Naive B cell (primary cell): ENCODE measurements around the gene GPAT2. TPM values are rescaled to one million over a fixed set of nuclear protein-coding genes. Genes with fewer than 3 reads are reported as not detected.
"Not testable (repeated sequence)": the region's sequence is repeated elsewhere in the genome, so short reads cannot be mapped to it uniquely, and the experiment has no call there.

ENCODE experiments used
- ATAC-seq, 2 donors: fragments of 150-1000 bp; cut with Tn5 transposase; 2 replicates each; pipeline ENCODE4 v1.10.0; 2021; ENCODE audit warnings: low read depth in 2 of 2, mild to moderate bottlenecking in 2 of 2, moderate library complexity in 2 of 2
- DNase-seq: peaks from one replicate; pipeline ENCODE4 v3.0.0; 2022
- H3K27ac Mint-ChIP-seq, 6 donors: one replicate each; pipeline ENCODE4 v1.8.0; 2020 to 2022; ENCODE audit warnings: mild to moderate bottlenecking in 6 of 6, mixed read lengths in 6 of 6, moderate library complexity in 5 of 6, inconsistent platforms in 2 of 6
- H3K27me3 Mint-ChIP-seq, 3 donors: one replicate each; pipeline ENCODE4 v1.8.0; 2021 to 2022; ENCODE audit warnings: mixed read lengths in 3 of 3, mild to moderate bottlenecking in 1 of 3
- H3K36me3 Mint-ChIP-seq, 2 donors: one replicate each; pipeline ENCODE4 v1.8.0; 2020 to 2022; ENCODE audit warnings: mixed read lengths in 2 of 2, inconsistent platforms in 1 of 2, mild to moderate bottlenecking in 1 of 2
- H3K4me1 Mint-ChIP-seq, 3 donors: one replicate each; pipeline ENCODE4 v1.8.0; 2020 to 2022; ENCODE audit warnings: mixed read lengths in 3 of 3, inconsistent platforms in 1 of 3, mild to moderate bottlenecking in 1 of 3, moderate library complexity in 1 of 3
- H3K4me3 Mint-ChIP-seq, 8 donors: one replicate each; pipeline ENCODE4 v1.8.0; 2020 to 2022; ENCODE audit warnings: mild to moderate bottlenecking in 8 of 8, mixed read lengths in 8 of 8, moderate library complexity in 8 of 8, inconsistent platforms in 2 of 8
- H3K9me3 Mint-ChIP-seq, 7 donors: one replicate each; pipeline ENCODE4 v1.8.0; 2020 to 2022; ENCODE audit warnings: mixed read lengths in 7 of 7, mild to moderate bottlenecking in 5 of 7, inconsistent platforms in 2 of 7, moderate library complexity in 1 of 7
- polyA plus RNA-seq, 6 donors: library from polyadenylated mRNA; unstranded; fragments of 300-500 nt; fragmentation: Illumina TruSeq; gene quantifications; one replicate each; pipeline ENCODE4 v1.2.3, GENCODE V29; 2021; ENCODE audit warnings: low read depth in 6 of 6

The GPAT2 gene
- polyA plus RNA-seq, 6 donors from 2014 or later: 1.2 to 28.4 (median 2.1) TPM

DNA sequence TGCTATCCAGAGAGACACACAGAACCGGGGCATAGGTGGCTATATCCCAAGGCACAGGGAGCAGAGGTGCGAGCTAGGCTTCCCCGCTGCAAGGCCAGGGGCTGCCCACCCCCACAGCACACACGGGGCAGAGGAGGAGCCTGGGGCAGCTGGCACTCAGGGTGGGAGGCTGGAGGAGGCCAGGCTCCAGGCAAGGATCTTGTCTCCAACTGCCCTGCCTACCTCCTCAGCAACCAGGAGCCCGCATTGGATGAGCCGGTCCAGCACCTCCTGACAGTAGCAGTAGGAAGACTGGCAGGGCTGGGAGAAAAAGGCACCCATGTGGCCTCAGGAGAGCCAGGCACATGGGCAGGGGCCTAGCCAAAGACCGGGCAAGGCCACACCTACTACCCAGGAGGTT, 11.0 kb downstream of the GPAT2 start:
- not testable (repeated sequence) for H3K27me3 Mint-ChIP-seq, H3K4me3 Mint-ChIP-seq, ATAC-seq, H3K36me3 Mint-ChIP-seq, H3K9me3 Mint-ChIP-seq, H3K27ac Mint-ChIP-seq, H3K4me1 Mint-ChIP-seq, DNase-seq

DNA sequence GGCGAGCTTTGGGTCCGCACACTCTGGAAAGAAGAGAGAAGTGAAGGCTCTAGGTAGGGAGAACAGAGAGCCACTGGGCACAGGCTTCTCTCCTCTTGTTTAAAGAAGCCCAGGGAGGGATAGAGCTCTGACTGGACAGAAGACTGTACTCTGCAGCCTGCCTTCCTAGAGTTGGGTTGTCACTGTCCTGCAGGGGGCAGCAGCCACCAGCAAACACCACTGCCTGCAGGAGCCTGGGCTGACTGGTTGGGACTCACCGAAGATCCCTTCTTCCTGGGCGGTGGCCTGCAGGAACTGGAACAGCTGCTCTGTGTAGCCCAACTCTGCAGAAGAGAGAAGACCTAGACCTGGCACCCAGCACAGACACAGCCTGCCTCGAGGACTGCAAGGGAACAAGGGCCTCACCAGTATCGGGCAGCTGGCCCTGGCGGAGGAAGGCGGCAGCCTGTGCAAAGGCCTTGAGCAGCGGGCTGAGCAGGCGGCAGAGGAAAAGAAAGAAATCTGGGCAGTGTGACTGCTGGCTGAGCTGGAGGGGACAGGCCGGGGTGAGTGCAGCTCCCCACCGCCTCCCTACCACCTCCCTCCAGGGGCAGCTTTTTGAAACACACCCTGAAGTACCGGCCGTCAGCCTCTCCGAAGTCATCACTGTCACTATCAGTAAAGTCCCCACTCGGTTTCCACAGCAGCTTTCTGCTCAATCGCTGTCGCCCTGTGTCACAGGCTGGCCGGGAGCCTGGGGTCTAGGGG, 11.8 kb downstream of the GPAT2 start:
- peak; percentile 66 for DNase-seq
- H3K4me3 Mint-ChIP-seq, H3K27me3 Mint-ChIP-seq, H3K4me1 Mint-ChIP-seq, H3K36me3 Mint-ChIP-seq, H3K9me3 Mint-ChIP-seq: not testable (repeated sequence)
- H3K27ac Mint-ChIP-seq: peak overlapping the region in 1 of 6 donors; percentile 69
- ATAC-seq: peak; percentile 96

GRCh38 chr2:96022126-96022525, 12.6 kb downstream of the GPAT2 start:
- H3K9me3 Mint-ChIP-seq, H3K4me3 Mint-ChIP-seq, H3K27me3 Mint-ChIP-seq, H3K4me1 Mint-ChIP-seq, H3K36me3 Mint-ChIP-seq, ATAC-seq, H3K27ac Mint-ChIP-seq, DNase-seq: not testable (repeated sequence)

DNA sequence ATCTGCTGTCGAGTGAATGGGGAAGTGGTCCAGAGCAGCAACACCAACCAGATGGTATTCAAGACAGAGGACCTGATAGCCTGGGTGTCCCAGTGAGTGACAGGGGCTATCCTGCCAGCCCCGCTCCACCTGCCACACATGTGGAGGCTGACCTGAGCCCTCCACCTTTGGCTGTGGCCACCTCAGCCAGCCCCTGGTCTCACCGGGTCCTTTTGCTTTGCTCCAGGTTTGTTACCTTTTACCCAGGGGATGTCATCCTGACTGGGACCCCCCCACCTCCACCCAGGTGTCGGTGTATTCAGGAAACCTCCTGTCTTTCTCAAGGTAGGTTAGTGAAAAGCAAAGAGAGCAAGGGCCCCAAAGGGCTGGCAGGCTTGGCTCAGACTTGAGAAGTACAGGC, 13.6 kb downstream of the GPAT2 start:
- not testable (repeated sequence) for H3K4me1 Mint-ChIP-seq, ATAC-seq, H3K36me3 Mint-ChIP-seq, H3K9me3 Mint-ChIP-seq, DNase-seq, H3K27me3 Mint-ChIP-seq, H3K4me3 Mint-ChIP-seq
- H3K27ac Mint-ChIP-seq: peak overlapping the region in 1 of 6 donors; percentile 32

GRCh38 chr2:96019909-96020590, 14.7 kb downstream of the GPAT2 start:
- H3K36me3 Mint-ChIP-seq, ATAC-seq, H3K4me3 Mint-ChIP-seq, H3K9me3 Mint-ChIP-seq, DNase-seq, H3K27ac Mint-ChIP-seq, H3K4me1 Mint-ChIP-seq, H3K27me3 Mint-ChIP-seq: not testable (repeated sequence)

DNA sequence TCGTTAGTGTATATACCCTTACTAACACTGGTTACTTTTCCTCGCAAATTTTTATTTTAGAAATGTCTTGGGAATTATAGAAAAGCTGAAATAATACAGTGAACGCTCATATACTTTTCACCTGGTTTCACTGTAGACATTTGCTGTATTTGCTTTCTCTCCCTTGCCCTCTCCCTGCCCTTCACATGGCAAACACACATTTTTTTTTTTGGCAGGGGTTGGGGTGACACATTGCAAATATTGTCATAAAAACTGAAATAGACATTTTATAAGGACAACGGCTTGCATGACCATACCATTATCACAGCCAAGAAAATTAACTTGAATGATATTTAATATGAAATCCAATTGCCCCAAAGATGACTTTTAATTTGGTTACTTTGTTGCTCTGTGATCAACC, 18.4 kb downstream of the GPAT2 start:
- not testable (repeated sequence) for H3K4me3 Mint-ChIP-seq, DNase-seq, H3K27me3 Mint-ChIP-seq, ATAC-seq, H3K36me3 Mint-ChIP-seq, H3K4me1 Mint-ChIP-seq, H3K9me3 Mint-ChIP-seq
- H3K27ac Mint-ChIP-seq: peak overlapping the region in 1 of 6 donors; percentile 54

- peak overlapping the region in 1 of 8 donors; percentile 33 for H3K4me3 Mint-ChIP-seq
- not testable (repeated sequence) for H3K36me3 Mint-ChIP-seq, DNase-seq, H3K9me3 Mint-ChIP-seq, ATAC-seq
- peaks cover 4 to 18% (median 11%) of the 10 kb centered on the region in 3 donors for H3K4me1 Mint-ChIP-seq
- peaks cover 0 to 13% (median 8%) of the 10 kb centered on the region in 3 donors for H3K27me3 Mint-ChIP-seq
- H3K27ac Mint-ChIP-seq: peak overlapping the region in 1 of 6 donors; percentile 54
These were observed 21.9 kb downstream of the GPAT2 start for GRCh38 chr2:96012792-96013264.

DNA sequence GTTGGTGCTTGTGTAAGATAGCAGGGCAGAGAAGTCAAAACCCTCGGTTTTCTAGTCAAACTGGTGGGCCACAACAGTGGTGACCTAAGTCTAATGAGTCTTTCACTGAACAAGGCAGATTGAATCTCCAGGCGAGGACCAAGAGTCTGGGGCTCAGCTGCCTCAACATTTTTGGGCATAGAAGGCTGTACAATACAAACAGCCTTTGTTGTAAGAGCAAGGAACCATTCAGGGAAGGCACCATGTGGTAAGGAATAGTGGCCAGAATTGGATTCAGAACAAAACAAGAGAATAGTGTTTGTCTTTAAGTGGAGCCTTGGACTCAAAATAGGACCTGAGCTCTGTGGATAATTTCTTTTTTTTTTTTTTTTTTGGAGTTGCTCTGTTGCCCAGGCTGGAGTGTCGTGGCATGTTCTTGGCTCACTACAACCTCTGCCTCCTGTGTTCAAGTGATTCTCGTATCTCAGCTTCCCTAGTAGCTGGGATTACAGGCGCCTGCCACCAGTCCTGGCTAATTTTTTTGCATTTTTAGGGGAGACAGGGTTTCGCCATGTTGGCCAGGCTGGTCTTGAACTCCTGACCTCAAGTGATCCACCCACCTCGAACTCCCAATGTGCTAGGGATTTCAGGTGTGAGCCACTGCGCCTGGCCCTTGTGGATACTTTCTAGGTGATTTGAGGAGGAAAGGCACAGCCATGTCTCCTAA, 22.5 kb downstream of the GPAT2 start:
- peaks cover 0 to 16% (median 12%) of the 10 kb centered on the region in 3 donors for H3K27me3 Mint-ChIP-seq
- ATAC-seq: not testable (repeated sequence)

GRCh38 chr2:96011129-96011455, 23.6 kb downstream of the GPAT2 start:
- not testable (repeated sequence) for H3K9me3 Mint-ChIP-seq, DNase-seq, ATAC-seq, H3K36me3 Mint-ChIP-seq
- Mint-ChIP-seq H3K4me1 (peaks cover 4 to 18% (median 11%) of the 10 kb centered on the region in 3 donors), H3K4me3 (peak overlapping the region in 5 of 8 donors; percentile 45 to 76 (median 53)), H3K27me3 (peaks cover 3 to 28% (median 23%) of the 10 kb centered on the region in 3 donors), H3K27ac (peak overlapping the region in 2 of 6 donors; percentile 72 to 78)

More for the DNA sequence above, 22.5 kb downstream of the GPAT2 start:
- peak overlapping the region in 4 of 6 donors; percentile 47 to 94 (median 71) for H3K27ac Mint-ChIP-seq
- peak overlapping the region in 4 of 8 donors; percentile 9 to 60 (median 50) for H3K4me3 Mint-ChIP-seq
- peaks cover 4 to 18% (median 11%) of the 10 kb centered on the region in 3 donors for H3K4me1 Mint-ChIP-seq
- not testable (repeated sequence) for H3K9me3 Mint-ChIP-seq, DNase-seq, H3K36me3 Mint-ChIP-seq

GRCh38 chr2:96010320-96011128, 24.2 kb downstream of the GPAT2 start:
- not testable (repeated sequence) for H3K36me3 Mint-ChIP-seq, H3K9me3 Mint-ChIP-seq
- peaks cover 4 to 18% (median 11%) of the 10 kb centered on the region in 3 donors for H3K4me1 Mint-ChIP-seq
- H3K27ac Mint-ChIP-seq: peak overlapping the region in 4 of 6 donors; percentile 80 to 90 (median 88)
- H3K27me3 Mint-ChIP-seq: peaks cover 7 to 33% (median 29%) of the 10 kb centered on the region in 3 donors
- DNase-seq (peak; percentile 96), ATAC-seq (peak; percentile 97)
- H3K4me3 Mint-ChIP-seq: peak overlapping the region; percentile 75 to 91 (median 84)

GRCh38 chr2:96009833-96010232, 24.9 kb downstream of the GPAT2 start:
- ATAC-seq (peak; percentile 5 to 8), DNase-seq (peak; percentile 4)
- Mint-ChIP-seq H3K4me3 (peak overlapping the region; percentile 75 to 91 (median 84)), H3K4me1 (peaks cover 4 to 18% (median 11%) of the 10 kb centered on the region in 3 donors), H3K27ac (peak overlapping the region; percentile 80 to 97 (median 88)), H3K27me3 (peaks cover 12 to 40% (median 36%) of the 10 kb centered on the region in 3 donors), H3K36me3 (peaks cover 4 to 12% of the 10 kb centered on the region in 2 donors)
- H3K9me3 Mint-ChIP-seq: not testable (repeated sequence)

DNA sequence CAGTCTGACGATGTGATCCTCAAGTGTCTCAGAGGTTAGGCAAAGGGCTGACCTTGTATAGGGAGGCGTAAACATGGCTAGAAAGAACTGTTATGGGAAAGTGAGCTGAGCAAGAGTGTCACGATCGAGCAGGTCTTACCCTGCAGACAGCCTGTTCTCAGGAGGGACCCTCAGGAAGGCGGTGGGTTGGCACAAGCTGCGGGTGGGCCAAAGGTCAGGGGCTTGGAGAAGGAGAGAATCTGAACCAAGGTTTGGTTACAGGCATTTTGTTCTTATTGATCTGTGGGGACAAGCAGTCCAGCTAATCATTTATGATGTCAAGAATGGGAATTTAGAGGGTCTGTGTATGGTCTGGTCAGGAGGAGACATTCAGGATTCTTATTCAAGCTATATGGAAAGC, 26.7 kb downstream of the GPAT2 start:
- ATAC-seq, DNase-seq, H3K9me3 Mint-ChIP-seq: not testable (repeated sequence)
- Mint-ChIP-seq H3K27me3 (peaks cover 13 to 50% (median 39%) of the 10 kb centered on the region in 3 donors), H3K36me3 (peaks cover 4 to 14% of the 10 kb centered on the region in 2 donors), H3K27ac (peak overlapping the region in 1 of 6 donors; percentile 78), H3K4me3 (peak overlapping the region in 2 of 8 donors; percentile 4 to 47), H3K4me1 (peaks cover 4 to 18% (median 11%) of the 10 kb centered on the region in 3 donors)
